PFSK-1 (cell line): ENCODE results near the gene HACE1.

Source experiments
- POLR2AphosphoS5 ChIP-seq: IDR thresholded peaks from 2 replicates; pipeline ENCODE4 v1.6.1; 2012; ENCODE audit warnings: low read depth, mild to moderate bottlenecking, control low read depth, low read length, moderate library complexity
- TAF1 ChIP-seq: IDR thresholded peaks from 2 replicates; pipeline ENCODE4 v1.6.1; 2012; ENCODE audit warnings: low read length, control low read depth, borderline replicate concordance; ENCODE audit not compliant: insufficient read depth

GRCh38 chr6:104689551-104690205, 170.0 kb downstream of the HACE1 start:
- TF ChIP-seq POLR2AphosphoS5 (no peak), TAF1 (no peak)
